ENCODE data around the gene PVALEF.

GRCh38 chr17:81182596-81182995, 17.3 kb downstream of the PVALEF start:
- TF ChIP-seq CTCF (IDR thresholded peaks at IDR 0.05) (no peak), POLR2A (IDR thresholded peaks at IDR 0.05) (no peak), EP300 (IDR thresholded peaks at IDR 0.05) (no peak), POLR2AphosphoS5 (IDR thresholded peaks at IDR 0.05) (no peak)

Measured in gastroesophageal sphincter (tissue), 3 donors.